Esophagus squamous epithelium (tissue), 4 donors: Measurements from ENCODE around the gene HLA-DPA1.

Experiments used
- CTCF ChIP-seq, 6 experiments: fragments of 450-650 bp in 4 of 6; fragments of 200-600 bp in 2 of 6; sonication (generic) in 2 of 6; IDR thresholded peaks; one replicate each; pipeline ENCODE4 v1.5.1; 2016 to 2019; ENCODE audit warnings: antibody characterized with exemption in 6 of 6, mild to moderate bottlenecking in 4 of 6, moderate library complexity in 4 of 6
- POLR2A ChIP-seq, 4 donors: fragments of 450-650 bp; IDR thresholded peaks; one replicate each; pipeline ENCODE4 v1.6.1; 2017; ENCODE audit warnings: antibody characterized with exemption in 4 of 4, mild to moderate bottlenecking in 4 of 4, moderate library complexity in 3 of 4

- no peak for TF ChIP-seq POLR2A (IDR thresholded peaks at IDR 0.05)
- no peak for TF ChIP-seq CTCF (IDR thresholded peaks at IDR 0.05)
Measured at GRCh38 chr6:33021917-33022316, 51.5 kb downstream of the HLA-DPA1 start.
